OCI-LY1 (cell line): Measurements from ENCODE around the gene LPO.

Experiments
- CTCF ChIP-seq: fragments of 200-600 bp; sonication (generic), shearing (Covaris generic); IDR thresholded peaks from 2 replicates; pipeline ENCODE4 v1.5.1; 2017; ENCODE audit warnings: mild to moderate bottlenecking, antibody characterized with exemption, low read length, moderate library complexity, mixed read lengths
- EZH2 ChIP-seq: fragments of 200-600 bp; sonication (generic), shearing (Covaris generic); IDR thresholded peaks from 2 replicates; pipeline ENCODE4 v1.8.0; 2017; ENCODE audit warnings: borderline replicate concordance, mixed run types, mild to moderate bottlenecking, antibody characterized with exemption, low read length, moderate library complexity, mixed read lengths

DNA sequence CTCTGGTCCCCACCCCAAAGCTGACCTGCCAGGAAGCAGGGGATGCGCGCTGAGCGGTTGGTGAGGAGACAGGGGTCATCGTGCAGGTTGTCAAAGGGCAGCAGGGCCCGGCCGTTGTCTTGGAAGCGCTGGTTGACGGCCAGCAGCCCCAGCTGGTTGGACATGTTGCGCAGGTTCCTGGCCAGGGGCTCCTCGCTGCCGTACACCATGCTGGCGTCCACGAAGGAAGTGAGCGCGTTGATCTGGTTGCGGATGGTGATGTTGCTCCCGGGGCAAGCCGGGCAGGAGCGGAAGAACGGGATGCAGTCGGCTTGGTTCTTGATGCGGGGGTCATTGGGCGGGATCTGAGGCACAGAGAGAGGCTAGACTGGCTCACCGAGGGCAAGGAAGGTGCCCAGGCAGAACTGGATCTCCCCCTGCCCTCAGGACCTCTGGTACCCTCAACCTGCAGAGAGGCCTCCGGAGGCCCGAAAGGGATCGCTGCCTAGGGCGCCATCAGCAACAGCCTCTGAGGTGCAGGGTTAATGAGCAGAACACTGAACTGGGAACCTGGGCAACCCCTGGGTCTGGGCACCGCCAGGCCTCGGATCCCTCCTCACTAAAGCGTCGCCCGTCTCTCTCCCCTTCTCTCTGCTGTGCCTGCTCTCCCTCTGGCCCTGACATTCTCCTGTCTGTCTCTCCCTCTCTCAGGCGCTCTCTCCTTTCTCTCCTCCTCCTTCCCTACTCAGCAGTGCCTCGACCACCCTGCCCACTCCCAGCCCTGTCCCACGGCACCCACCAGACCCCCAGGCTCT is 39.6 kb downstream of the LPO start:
- TF ChIP-seq CTCF (no peak), EZH2 (no peak)
